Naive thymus-derived CD8-positive, alpha-beta T cell (primary cell): Measurements from ENCODE around the gene NCKAP5. TPM values are rescaled to one million over a fixed set of nuclear protein-coding genes. Genes with fewer than 3 reads are reported as not detected.

Experiments
- ATAC-seq, 2 donors: fragments of 150-1000 bp; cut with Tn5 transposase in 1 of 2; sonication (Bioruptor Pico), chemical (Tn5 transposase) in 1 of 2; 1 replicate in 1 of 2; 2 replicates in 1 of 2; pipeline ENCODE4 v1.10.0; 2021; ENCODE audit warnings: mild to moderate bottlenecking in 2 of 2, moderate library complexity in 2 of 2
- POLR2A ChIA-PET: fragments of 350-600 bp; sonication (Branson Sonifier 250); formaldehyde crosslinking; loops from one replicate; lab custom pipeline; 2021; ENCODE audit warnings: antibody characterized with exemption; lab: Charles Lee
- DNase-seq, 10 donors: peaks; one replicate each; pipeline versions ENCODE4 v3.0.0 to v3.0.0-alpha.2; 2020 to 2022
- H3K27ac Mint-ChIP-seq, 10 donors: one replicate each; pipeline ENCODE4 v1.8.0; 2020 to 2022; ENCODE audit warnings: mild to moderate bottlenecking in 10 of 10, mixed read lengths in 10 of 10, moderate library complexity in 4 of 10, inconsistent platforms in 1 of 10
- H3K27me3 Mint-ChIP-seq, 5 donors: one replicate each; pipeline ENCODE4 v1.8.0; 2021 to 2022; ENCODE audit warnings: mixed read lengths in 5 of 5
- H3K36me3 Mint-ChIP-seq, 3 donors: one replicate each; pipeline ENCODE4 v1.8.0; 2020 to 2022; ENCODE audit warnings: mixed read lengths in 3 of 3, mild to moderate bottlenecking in 2 of 3, inconsistent platforms in 1 of 3
- H3K4me1 Mint-ChIP-seq, 4 donors: one replicate each; pipeline ENCODE4 v1.8.0; 2021 to 2022; ENCODE audit warnings: mixed read lengths in 4 of 4
- H3K4me3 Mint-ChIP-seq, 10 donors: one replicate each; pipeline ENCODE4 v1.8.0; 2020 to 2022; ENCODE audit warnings: mild to moderate bottlenecking in 10 of 10, mixed read lengths in 10 of 10, moderate library complexity in 6 of 10, inconsistent platforms in 1 of 10
- H3K9me3 Mint-ChIP-seq, 9 donors: one replicate each; pipeline ENCODE4 v1.8.0; 2020 to 2022; ENCODE audit warnings: mixed read lengths in 9 of 9, mild to moderate bottlenecking in 3 of 9, inconsistent platforms in 1 of 9, moderate library complexity in 1 of 9
- polyA plus RNA-seq, 3 donors: library from polyadenylated mRNA; unstranded; fragments of 300-500 nt; fragmentation: Illumina TruSeq; gene quantifications; one replicate each; pipeline ENCODE4 v1.2.3, GENCODE V29; 2021
- total RNA-seq, 8 experiments: library from RNA in 2 of 8; stranded (reverse) in 2 of 8; gene quantifications; one replicate each; pipeline ENCODE4 v1.2.3 and lab custom pipeline; 2021 to 2026

The NCKAP5 gene
- total and polyA plus RNA-seq, 5 experiments from 2014 or later = not detected

GRCh38 chr2:133085646-133086045 is 482.6 kb downstream of the NCKAP5 start:
- DNase-seq (no peak), ATAC-seq (no peak)
- Mint-ChIP-seq H3K4me3 (no peak overlapping the region), H3K9me3 (peaks cover 0 to 3% (median 0%) of the 10 kb centered on the region in 9 donors), H3K36me3 (no peaks in the 10 kb centered on the region), H3K4me1 (no peaks in the 10 kb centered on the region), H3K27me3 (peaks cover 0 to 4% (median 0%) of the 10 kb centered on the region in 5 donors), H3K27ac (no peak overlapping the region)
- POLR2A ChIA-PET = no interaction called here

GRCh38 chr2:133082034-133082433 is 486.2 kb downstream of the NCKAP5 start:
- no peak overlapping the region for H3K27ac Mint-ChIP-seq
- POLR2A ChIA-PET = no interaction called here
- ATAC-seq (no peak), DNase-seq (no peak)
- no peaks in the 10 kb centered on the region for H3K27me3 Mint-ChIP-seq
- H3K4me1 Mint-ChIP-seq = no peaks in the 10 kb centered on the region
- no peaks in the 10 kb centered on the region for H3K36me3 Mint-ChIP-seq
- H3K9me3 Mint-ChIP-seq = peaks cover 0 to 4% (median 0%) of the 10 kb centered on the region in 9 donors
- H3K4me3 Mint-ChIP-seq = no peak overlapping the region

GRCh38 chr2:133080822-133081221 is 487.4 kb downstream of the NCKAP5 start:
- ATAC-seq (no peak), DNase-seq (no peak)
- no peaks in the 10 kb centered on the region for H3K27me3 Mint-ChIP-seq
- H3K4me3 Mint-ChIP-seq = no peak overlapping the region
- H3K4me1 Mint-ChIP-seq = no peaks in the 10 kb centered on the region
- peaks cover 0 to 4% (median 0%) of the 10 kb centered on the region in 9 donors for H3K9me3 Mint-ChIP-seq
- H3K36me3 Mint-ChIP-seq = no peaks in the 10 kb centered on the region
- H3K27ac Mint-ChIP-seq = no peak overlapping the region
- POLR2A ChIA-PET = no interaction called here

- Mint-ChIP-seq H3K4me1 (no peaks in the 10 kb centered on the region), H3K4me3 (no peak overlapping the region), H3K27ac (no peak overlapping the region), H3K27me3 (no peaks in the 10 kb centered on the region), H3K9me3 (peaks cover 0 to 18% (median 2%) of the 10 kb centered on the region in 9 donors), H3K36me3 (no peaks in the 10 kb centered on the region)
- POLR2A ChIA-PET = no interaction called here
- DNase-seq (no peak), ATAC-seq (no peak)
Measured at GRCh38 chr2:133078667-133079411, 489.4 kb downstream of the NCKAP5 start.

GRCh38 chr2:133077269-133077822 is 490.9 kb downstream of the NCKAP5 start:
- ATAC-seq (no peak), DNase-seq (no peak)
- H3K4me3 Mint-ChIP-seq = no peak overlapping the region
- POLR2A ChIA-PET = no interaction called here
- no peaks in the 10 kb centered on the region for H3K36me3 Mint-ChIP-seq
- H3K9me3 Mint-ChIP-seq = peaks cover 0 to 18% (median 5%) of the 10 kb centered on the region in 9 donors
- H3K4me1 Mint-ChIP-seq = no peaks in the 10 kb centered on the region
- peaks cover 0 to under 1% (median 0%) of the 10 kb centered on the region in 5 donors for H3K27me3 Mint-ChIP-seq
- H3K27ac Mint-ChIP-seq = no peak overlapping the region

- Mint-ChIP-seq H3K36me3 (no peaks in the 10 kb centered on the region), H3K4me1 (no peaks in the 10 kb centered on the region), H3K27ac (no peak overlapping the region), H3K27me3 (peaks cover 0 to 3% (median 2%) of the 10 kb centered on the region in 5 donors), H3K9me3 (peaks cover 0 to 18% (median 8%) of the 10 kb centered on the region in 9 donors), H3K4me3 (no peak overlapping the region)
- ATAC-seq = no peak
- no peak for DNase-seq
- POLR2A ChIA-PET = no interaction called here
Measured at GRCh38 chr2:133072837-133073694, 495.2 kb downstream of the NCKAP5 start.

- ATAC-seq = no peak
Measured at GRCh38 chr2:133063775-133064174, 504.5 kb downstream of the NCKAP5 start.

GRCh38 chr2:133062931-133063665 is 505.2 kb downstream of the NCKAP5 start:
- Mint-ChIP-seq H3K4me3 (no peak overlapping the region), H3K9me3 (peaks cover 0 to 12% (median 4%) of the 10 kb centered on the region in 9 donors), H3K36me3 (no peaks in the 10 kb centered on the region), H3K4me1 (no peaks in the 10 kb centered on the region), H3K27ac (no peak overlapping the region), H3K27me3 (peaks cover 0 to 5% (median 0%) of the 10 kb centered on the region in 5 donors)
- ATAC-seq (no peak), DNase-seq (no peak)
- POLR2A ChIA-PET = no interaction called here

More at GRCh38 chr2:133063775-133064174, 504.5 kb downstream of the NCKAP5 start:
- Mint-ChIP-seq H3K27me3 (peaks cover 0 to 5% (median 0%) of the 10 kb centered on the region in 5 donors), H3K9me3 (peaks cover 0 to 12% (median 4%) of the 10 kb centered on the region in 9 donors), H3K4me1 (no peaks in the 10 kb centered on the region), H3K4me3 (no peak overlapping the region), H3K27ac (no peak overlapping the region), H3K36me3 (no peaks in the 10 kb centered on the region)
- DNase-seq = no peak
- POLR2A ChIA-PET = no interaction called here

GRCh38 chr2:133061874-133062593 is 506.2 kb downstream of the NCKAP5 start:
- POLR2A ChIA-PET = no interaction called here
- Mint-ChIP-seq H3K4me3 (no peak overlapping the region), H3K27me3 (peaks cover 0 to 5% (median 0%) of the 10 kb centered on the region in 5 donors), H3K9me3 (peaks cover 0 to 12% (median 2%) of the 10 kb centered on the region in 9 donors), H3K27ac (no peak overlapping the region), H3K4me1 (no peaks in the 10 kb centered on the region), H3K36me3 (no peaks in the 10 kb centered on the region)
- DNase-seq (no peak), ATAC-seq (no peak)

GRCh38 chr2:133054297-133054696 is 514.0 kb downstream of the NCKAP5 start:
- Mint-ChIP-seq H3K4me3 (no peak overlapping the region), H3K27ac (no peak overlapping the region), H3K4me1 (no peaks in the 10 kb centered on the region), H3K9me3 (peaks cover 0 to 9% (median 0%) of the 10 kb centered on the region in 9 donors), H3K36me3 (no peaks in the 10 kb centered on the region), H3K27me3 (peaks cover 0 to 4% (median 0%) of the 10 kb centered on the region in 5 donors)
- no peak for DNase-seq
- no peak for ATAC-seq
- POLR2A ChIA-PET = no interaction called here

- DNase-seq (no peak), ATAC-seq (no peak)
- H3K27me3 Mint-ChIP-seq = peaks cover 0 to 4% (median 0%) of the 10 kb centered on the region in 5 donors
- peaks cover 0 to 9% (median 0%) of the 10 kb centered on the region in 9 donors for H3K9me3 Mint-ChIP-seq
- H3K4me1 Mint-ChIP-seq = no peaks in the 10 kb centered on the region
- H3K27ac Mint-ChIP-seq = no peak overlapping the region
- H3K4me3 Mint-ChIP-seq = no peak overlapping the region
- no peaks in the 10 kb centered on the region for H3K36me3 Mint-ChIP-seq
- POLR2A ChIA-PET = no interaction called here
Measured at GRCh38 chr2:133053541-133053940, 514.7 kb downstream of the NCKAP5 start.

GRCh38 chr2:133045787-133046186 is 522.5 kb downstream of the NCKAP5 start:
- ATAC-seq (no peak), DNase-seq (no peak)
- no peak overlapping the region for H3K4me3 Mint-ChIP-seq
- peaks cover 0 to 4% (median 0%) of the 10 kb centered on the region in 5 donors for H3K27me3 Mint-ChIP-seq
- POLR2A ChIA-PET = no interaction called here
- H3K4me1 Mint-ChIP-seq = no peaks in the 10 kb centered on the region
- no peak overlapping the region for H3K27ac Mint-ChIP-seq
- no peaks in the 10 kb centered on the region for H3K36me3 Mint-ChIP-seq
- H3K9me3 Mint-ChIP-seq = peaks cover 0 to 8% (median 0%) of the 10 kb centered on the region in 9 donors
